Dermis blood vessel endothelial cell (primary cell): Measurements from ENCODE around the gene CUL3. TPM values are rescaled to one million over a fixed set of nuclear protein-coding genes. Genes with fewer than 3 reads are reported as not detected.

Experiments
- total RNA-seq: library from RNA; depleted of rRNA; stranded (reverse); fragments of >200 nt; gene quantifications from 2 replicates; pipeline ENCODE4 v1.2.3, GENCODE V29; 2014

CUL3 gene
- total RNA-seq, 1 donor from 2014 or later, result 69.4 TPM

Other genes with a start within 250 kb of the CUL3 start
- 139 and 228 TPM in 2 replicates for gene FAM124B, start 183.3 kb downstream of the CUL3 start, total RNA-seq
- gene CCDC195, start 131.0 kb upstream of the CUL3 start, total RNA-seq, result not detected in 2 replicates